HepG2 (cell line): ENCODE measurements around the gene PMM2. TPM values are rescaled to one million over a fixed set of nuclear protein-coding genes. Genes with fewer than 3 reads are reported as not detected.

Experiments
- CBX1 ChIP-seq: IDR thresholded peaks from one replicate; pipeline ENCODE4 v1.6.1; 2016; ENCODE audit warnings: antibody characterized with exemption, low read depth
- CEBPZ ChIP-seq: IDR thresholded peaks from 2 replicates; pipeline ENCODE4 v1.6.1; 2012; ENCODE audit warnings: low read length, improper control_type of control experiment
- DNMT1 ChIP-seq: sonication (generic); formaldehyde crosslinking; IDR thresholded peaks from 2 replicates; pipeline ENCODE4 v1.5.1; 2020; ENCODE audit warnings: mild to moderate bottlenecking, missing genetic modification reagents
- KDM2A ChIP-seq: sonication (generic); formaldehyde crosslinking; IDR thresholded peaks from 2 replicates; pipeline ENCODE4 v1.4.0; 2020; ENCODE audit warnings: low read depth, missing genetic modification reagents, borderline replicate concordance
- KMT2A ChIP-seq: sonication (generic); formaldehyde crosslinking; IDR thresholded peaks from 2 replicates; pipeline ENCODE4 v1.4.0; 2020; ENCODE audit warnings: missing genetic modification reagents
- NFYC ChIP-seq: IDR thresholded peaks from 2 replicates; pipeline ENCODE4 v1.6.1; 2016; ENCODE audit warnings: missing genetic modification reagents, missing compliant biosample characterization
- POLR2A ChIP-seq, 2 experiments: IDR thresholded peaks; 2 replicates each; pipeline ENCODE4 v1.6.1; 2011; ENCODE audit warnings: low read depth in 2 of 2, low read length in 2 of 2, mild to moderate bottlenecking in 1 of 2, moderate library complexity in 1 of 2; ENCODE audit not compliant: insufficient read depth in 1 of 2
- REPIN1 ChIP-seq: sonication (generic); formaldehyde crosslinking; IDR thresholded peaks from 2 replicates; pipeline ENCODE4 v1.8.0; 2022; ENCODE audit warnings: missing genetic modification reagents, low read depth, mild to moderate bottlenecking, borderline replicate concordance
- RNF2 ChIP-seq: fragments of 450-650 bp; conservative IDR thresholded peaks from 2 replicates; pipeline ENCODE4 v1.6.1; 2016; ENCODE audit warnings: low read depth
- TCF12 ChIP-seq, 2 experiments: fragments of 450-650 bp in 1 of 2; sonication (generic) in 1 of 2; formaldehyde crosslinking in 1 of 2; IDR thresholded peaks; 2 replicates each; pipeline versions ENCODE4 v1.6.1 to v1.8.0; 2017 to 2022; ENCODE audit warnings: antibody characterized with exemption in 1 of 2, mild to moderate bottlenecking in 1 of 2, missing genetic modification reagents in 1 of 2, moderate library complexity in 1 of 2
- TFAP4 ChIP-seq: sonication (generic); IDR thresholded peaks from 2 replicates; pipeline ENCODE4 v1.6.1; 2016; ENCODE audit warnings: low read depth, borderline replicate concordance
- TOE1 ChIP-seq: sonication (generic); formaldehyde crosslinking; IDR thresholded peaks from 2 replicates; pipeline ENCODE4 v1.4.0; 2020; ENCODE audit warnings: mild to moderate bottlenecking, missing genetic modification reagents
- ZC3H13 ChIP-seq: sonication (generic); formaldehyde crosslinking; IDR thresholded peaks from 2 replicates; pipeline ENCODE4 v1.8.1; 2023; ENCODE audit warnings: mild to moderate bottlenecking, missing genetic modification reagents, moderate library complexity
- ZNF143 ChIP-seq: sonication (generic); formaldehyde crosslinking; IDR thresholded peaks from 2 replicates; pipeline ENCODE4 v1.4.0; 2020; ENCODE audit warnings: missing genetic modification reagents
- ZNF207 ChIP-seq: fragments of 450-650 bp; IDR thresholded peaks from 2 replicates; pipeline ENCODE4 v1.6.1; 2016; ENCODE audit warnings: antibody characterized with exemption, borderline replicate concordance
- ZNF230 ChIP-seq: sonication (generic); formaldehyde crosslinking; IDR thresholded peaks from 2 replicates; pipeline ENCODE4 v1.4.0; 2020; ENCODE audit warnings: mild to moderate bottlenecking, missing genetic modification reagents
- ZNF33A ChIP-seq: sonication (generic); formaldehyde crosslinking; IDR thresholded peaks from 2 replicates; pipeline ENCODE4 v1.5.1; 2020; ENCODE audit warnings: missing genetic modification reagents, mild to moderate bottlenecking, moderate library complexity, borderline replicate concordance
- ZNF383 ChIP-seq: sonication (generic); formaldehyde crosslinking; IDR thresholded peaks from 2 replicates; pipeline ENCODE4 v1.4.0; 2020; ENCODE audit warnings: missing genetic modification reagents, mild to moderate bottlenecking, borderline replicate concordance
- ZNF501 ChIP-seq: sonication (generic); formaldehyde crosslinking; IDR thresholded peaks from 2 replicates; pipeline ENCODE4 v1.5.1; 2020; ENCODE audit warnings: mild to moderate bottlenecking, moderate library complexity, missing genetic modification reagents
- ZNF552 ChIP-seq: sonication (generic); formaldehyde crosslinking; IDR thresholded peaks from 2 replicates; pipeline ENCODE4 v1.9.0; 2022; ENCODE audit warnings: missing genetic modification reagents, mild to moderate bottlenecking, borderline replicate concordance
- ZNF704 ChIP-seq: sonication (generic); formaldehyde crosslinking; IDR thresholded peaks from 2 replicates; pipeline ENCODE4 v1.8.1; 2023; ENCODE audit warnings: mild to moderate bottlenecking, inconsistent platforms, moderate library complexity, missing genetic modification reagents, borderline replicate concordance
- polyA plus RNA-seq, 8 experiments: library from polyadenylated mRNA; depleted of rRNA in 3 of 8; stranded (reverse) in 7 of 8; unstranded in 1 of 8; fragments of >200 nt; fragmentation: Illumina TruSeq in 4 of 8; extraction: Trizol in 4 of 8; gene quantifications; 2 replicates each; pipeline versions ENCODE4 v1.2.1 to v1.2.3, GENCODE V29; 2011 to 2016; ENCODE audit warnings: low read depth in 4 of 8, missing spikeins in 1 of 8, mixed read lengths in 1 of 8; ENCODE audit not compliant: insufficient read depth in 1 of 8
- total RNA-seq, 5 experiments: library from RNA; depleted of rRNA; stranded (reverse); fragments of >200 nt; fragmentation: Illumina TruSeq; extraction: Trizol; gene quantifications; 2 replicates each; pipeline ENCODE4 v1.2.3, GENCODE V29; 2016; ENCODE audit warnings: low read depth in 1 of 5
- TF ChIP-seq, protein P1 (sequence below): sonication (generic); formaldehyde crosslinking; IDR thresholded peaks from 2 replicates; pipeline ENCODE4 v1.5.1; 2020; ENCODE audit warnings: missing genetic modification reagents, mild to moderate bottlenecking, borderline replicate concordance

PMM2 gene
- total and polyA plus RNA-seq, 2 of the 13 experiments (the other 11 are each of a cell fraction or from before 2014, with no cell fraction given): 52.2 to 93.7 TPM

- no peak for TF ChIP-seq ZNF704 (CRISPR knock-in tag)
- 0 out of 2 replicates have a peak, but pooled peaks have one; percentile 19 for TF ChIP-seq ZNF501 (CRISPR knock-in tag)
- no peak for TF ChIP-seq TFAP4
- no peak for TF ChIP-seq CBX1
- TF ChIP-seq, protein P1, sequence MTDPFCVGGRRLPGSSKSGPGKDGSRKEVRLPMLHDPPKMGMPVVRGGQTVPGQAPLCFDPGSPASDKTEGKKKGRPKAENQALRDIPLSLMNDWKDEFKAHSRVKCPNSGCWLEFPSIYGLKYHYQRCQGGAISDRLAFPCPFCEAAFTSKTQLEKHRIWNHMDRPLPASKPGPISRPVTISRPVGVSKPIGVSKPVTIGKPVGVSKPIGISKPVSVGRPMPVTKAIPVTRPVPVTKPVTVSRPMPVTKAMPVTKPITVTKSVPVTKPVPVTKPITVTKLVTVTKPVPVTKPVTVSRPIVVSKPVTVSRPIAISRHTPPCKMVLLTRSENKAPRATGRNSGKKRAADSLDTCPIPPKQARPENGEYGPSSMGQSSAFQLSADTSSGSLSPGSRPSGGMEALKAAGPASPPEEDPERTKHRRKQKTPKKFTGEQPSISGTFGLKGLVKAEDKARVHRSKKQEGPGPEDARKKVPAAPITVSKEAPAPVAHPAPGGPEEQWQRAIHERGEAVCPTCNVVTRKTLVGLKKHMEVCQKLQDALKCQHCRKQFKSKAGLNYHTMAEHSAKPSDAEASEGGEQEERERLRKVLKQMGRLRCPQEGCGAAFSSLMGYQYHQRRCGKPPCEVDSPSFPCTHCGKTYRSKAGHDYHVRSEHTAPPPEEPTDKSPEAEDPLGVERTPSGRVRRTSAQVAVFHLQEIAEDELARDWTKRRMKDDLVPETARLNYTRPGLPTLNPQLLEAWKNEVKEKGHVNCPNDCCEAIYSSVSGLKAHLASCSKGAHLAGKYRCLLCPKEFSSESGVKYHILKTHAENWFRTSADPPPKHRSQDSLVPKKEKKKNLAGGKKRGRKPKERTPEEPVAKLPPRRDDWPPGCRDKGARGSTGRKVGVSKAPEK (CRISPR knock-in tag): 0 out of 2 replicates have a peak, but pooled peaks have one; percentile 51
- no peak for TF ChIP-seq ZNF383 (CRISPR knock-in tag)
- 0 out of 2 replicates have a peak, but pooled peaks have one; percentile 8 for TF ChIP-seq ZNF143
- TF ChIP-seq DNMT1 (CRISPR knock-in tag): 0 out of 2 replicates have a peak, but pooled peaks have one; percentile 29
- 0 out of 2 replicates have a peak, but pooled peaks have one; percentile 23 for TF ChIP-seq KMT2A (CRISPR knock-in tag)
- peak in 1 of 2 experiments; percentile 32; a peak in 2 of 4 replicates for TF ChIP-seq POLR2A (IDR thresholded peaks at IDR 0.05; ENCODE audit: insufficient read depth in 1 of 2, low read depth in 2 of 2, low read length in 2 of 2)
- no peak for TF ChIP-seq RNF2
- TF ChIP-seq ZC3H13: no peak
- no peak for TF ChIP-seq CEBPZ
- TF ChIP-seq TCF12 (IDR thresholded peaks at IDR 0.05): no peak
- no peak for TF ChIP-seq TCF12 (CRISPR knock-in tag; IDR thresholded peaks at IDR 0.05)
- no peak for TF ChIP-seq ZNF207
- TF ChIP-seq ZNF230: no peak
- no peak for TF ChIP-seq TOE1 (CRISPR knock-in tag)
- no peak for TF ChIP-seq ZNF552 (CRISPR knock-in tag)
- TF ChIP-seq ZNF33A: no peak
- no peak for TF ChIP-seq REPIN1 (CRISPR knock-in tag)
- TF ChIP-seq NFYC: no peak
- peak; percentile 13 for TF ChIP-seq KDM2A (CRISPR knock-in tag)
These were observed 54.2 kb downstream of the PMM2 start (continued) for GRCh38 chr16:8851761-8852403.
